H9 (cell line): ENCODE results near the gene MACROH2A1. TPM values are rescaled to one million over a fixed set of nuclear protein-coding genes. Genes with fewer than 3 reads are reported as not detected.

Source experiments
- DNase-seq: peaks from one replicate; pipeline ENCODE4 v3.0.0-alpha.2; 2017
- H2AFZ ChIP-seq: one replicate; pipeline ENCODE4 v1.6.1; 2013; ENCODE audit warnings: mild to moderate bottlenecking, low read length, control low read depth, moderate library complexity
- H2AK5ac ChIP-seq: 2 replicates; pipeline ENCODE4 v1.6.1; 2013; ENCODE audit warnings: low read length, control low read depth, mixed read lengths; ENCODE audit not compliant: insufficient read length
- H2BK120ac ChIP-seq: one replicate; pipeline ENCODE4 v1.6.1; 2013; ENCODE audit warnings: low read depth, mild to moderate bottlenecking, low read length, control low read depth, inconsistent platforms; ENCODE audit not compliant: poor library complexity, severe bottlenecking
- H2BK12ac ChIP-seq: 2 replicates; pipeline ENCODE4 v1.6.1; 2013; ENCODE audit warnings: low read length, control low read depth, mixed read lengths, low read depth; ENCODE audit not compliant: insufficient read length
- H2BK15ac ChIP-seq: 2 replicates; pipeline ENCODE4 v1.6.1; 2013; ENCODE audit warnings: low read depth, low read length, control low read depth
- H2BK20ac ChIP-seq: one replicate; pipeline ENCODE4 v1.6.1; 2013; ENCODE audit warnings: low read depth, mild to moderate bottlenecking, low read length, control low read depth, inconsistent platforms; ENCODE audit not compliant: poor library complexity, severe bottlenecking
- H2BK5ac ChIP-seq: 2 replicates; pipeline ENCODE4 v1.6.1; 2013; ENCODE audit warnings: low read length, control low read depth, mixed read lengths; ENCODE audit not compliant: insufficient read length
- H3K14ac ChIP-seq: 2 replicates; pipeline ENCODE4 v1.6.1; 2013; ENCODE audit warnings: low read length, control low read depth; ENCODE audit not compliant: insufficient read depth
- H3K18ac ChIP-seq: 2 replicates; pipeline ENCODE4 v1.6.1; 2013; ENCODE audit warnings: low read depth, mild to moderate bottlenecking, mixed read lengths, low read length, control low read depth; ENCODE audit not compliant: insufficient read length
- H3K23ac ChIP-seq: 2 replicates; pipeline ENCODE4 v1.6.1; 2013; ENCODE audit warnings: low read length, control low read depth, mixed read lengths, low read depth; ENCODE audit not compliant: insufficient read length
- H3K23me2 ChIP-seq: 2 replicates; pipeline ENCODE4 v1.6.1; 2013; ENCODE audit warnings: low read depth, mild to moderate bottlenecking, mixed read lengths, low read length, control low read depth; ENCODE audit not compliant: insufficient read length, poor library complexity, severe bottlenecking
- H3K27ac ChIP-seq: 2 replicates; pipeline ENCODE4 v1.5.1; 2013; ENCODE audit warnings: low read length, control low read depth, mixed read lengths, low read depth; ENCODE audit not compliant: insufficient read length
- H3K27me3 ChIP-seq: 2 replicates; pipeline ENCODE4 v1.6.1; 2013; ENCODE audit warnings: low read length, control low read depth, inconsistent platforms; ENCODE audit not compliant: insufficient read depth
- H3K4ac ChIP-seq: 2 replicates; pipeline ENCODE4 v1.6.1; 2013; ENCODE audit warnings: low read depth, mild to moderate bottlenecking, control low read depth, inconsistent platforms, low read length, moderate library complexity
- H3K4me1 ChIP-seq: 2 replicates; pipeline ENCODE4 v1.6.1; 2013; ENCODE audit warnings: low read length, control low read depth, inconsistent platforms; ENCODE audit not compliant: insufficient read depth
- H3K4me2 ChIP-seq: 2 replicates; pipeline ENCODE4 v1.6.1; 2013; ENCODE audit warnings: low read length, control low read depth, mixed read lengths; ENCODE audit not compliant: insufficient read length, insufficient read depth
- H3K56ac ChIP-seq: 2 replicates; pipeline ENCODE4 v1.6.1; 2013; ENCODE audit warnings: low read depth, mild to moderate bottlenecking, mixed read lengths, low read length, control low read depth; ENCODE audit not compliant: insufficient read length
- H3K79me1 ChIP-seq: 2 replicates; pipeline ENCODE4 v1.6.1; 2013; ENCODE audit warnings: low read depth, mild to moderate bottlenecking, moderate library complexity, low read length, control low read depth, inconsistent platforms; ENCODE audit not compliant: insufficient read depth, poor library complexity, severe bottlenecking
- H3K79me2 ChIP-seq: 2 replicates; pipeline ENCODE4 v1.6.1; 2013; ENCODE audit warnings: low read length, control low read depth, inconsistent platforms; ENCODE audit not compliant: insufficient read depth
- H3K9ac ChIP-seq: 2 replicates; pipeline ENCODE4 v1.6.1; 2013; ENCODE audit warnings: low read length, control low read depth, mixed read lengths; ENCODE audit not compliant: insufficient read length; ENCODE audit errors: extremely low read depth
- H3K9me3 ChIP-seq: one replicate; pipeline ENCODE4 v1.6.1; 2013; ENCODE audit warnings: low read depth, low read length, inconsistent platforms; ENCODE audit not compliant: control insufficient read depth
- H3T11ph ChIP-seq: one replicate; pipeline ENCODE4 v1.6.1; 2013; ENCODE audit warnings: mild to moderate bottlenecking, low read length, control low read depth, inconsistent platforms
- H4K20me1 ChIP-seq: one replicate; pipeline ENCODE4 v1.6.1; 2013; ENCODE audit not compliant: control insufficient read depth, insufficient read length, insufficient read depth
- H4K5ac ChIP-seq: 2 replicates; pipeline ENCODE4 v1.6.1; 2013; ENCODE audit warnings: low read depth, mild to moderate bottlenecking, mixed read lengths, low read length, control low read depth; ENCODE audit not compliant: insufficient read length
- H4K8ac ChIP-seq: replicated peaks from 2 replicates; pipeline ENCODE4 v1.6.1; 2013; ENCODE audit warnings: low read length, control low read depth, mixed read lengths, low read depth; ENCODE audit not compliant: insufficient read length
- H4K91ac ChIP-seq: 2 replicates; pipeline ENCODE4 v1.6.1; 2013; ENCODE audit warnings: low read depth, mild to moderate bottlenecking, moderate library complexity, mixed read lengths, low read length, control low read depth; ENCODE audit not compliant: insufficient read length
- H3K27ac Mint-ChIP-seq, 3 experiments: 2 replicates in 2 of 3; 3 replicates in 1 of 3; pipeline ENCODE4 v1.8.0; 2020 to 2021; ENCODE audit warnings: mixed read lengths in 3 of 3, mild to moderate bottlenecking in 1 of 3, moderate library complexity in 1 of 3
- H3K27me3 Mint-ChIP-seq: 2 replicates; pipeline ENCODE4 v1.8.0; 2021; ENCODE audit warnings: low read depth, mild to moderate bottlenecking, moderate library complexity, mixed read lengths
- H3K36me3 Mint-ChIP-seq, 3 experiments: 2 replicates in 2 of 3; 3 replicates in 1 of 3; pipeline ENCODE4 v1.8.0; 2020 to 2021; ENCODE audit warnings: low read depth in 3 of 3, mixed read lengths in 3 of 3; ENCODE audit not compliant: insufficient read depth in 1 of 3
- H3K4me1 Mint-ChIP-seq, 2 experiments: 2 replicates each; pipeline ENCODE4 v1.8.0; 2020; ENCODE audit warnings: mixed read lengths in 2 of 2
- H3K4me3 Mint-ChIP-seq, 2 experiments: 2 replicates in 1 of 2; 3 replicates in 1 of 2; pipeline ENCODE4 v1.8.0; 2020 to 2021; ENCODE audit warnings: mild to moderate bottlenecking in 2 of 2, mixed read lengths in 2 of 2, moderate library complexity in 1 of 2
- H3K9me3 Mint-ChIP-seq, 2 experiments: 2 replicates in 1 of 2; 3 replicates in 1 of 2; pipeline ENCODE4 v1.8.0; 2020; ENCODE audit warnings: mild to moderate bottlenecking in 2 of 2, mixed read lengths in 2 of 2, moderate library complexity in 1 of 2
- CTCF ChIP-seq: fragments of 200-600 bp; sonication (generic); conservative IDR thresholded peaks from 3 replicates; pipeline ENCODE4 v1.8.0; 2021; ENCODE audit warnings: antibody characterized with exemption, mild to moderate bottlenecking
- WGBS: extraction: QIAGEN DNeasy Blood & Tissue Kit; methylation state at CpG from one replicate; pipeline ENCODE4 v1.1.7; 2013; ENCODE audit warnings: missing lambda C conversion rate, low lambda C conversion rate, mixed read lengths; ENCODE audit not compliant: insufficient read length; ENCODE audit errors: extremely low coverage; 5-methylcytosine and 5-hydroxymethylcytosine counted together
- total RNA-seq: library from RNA; stranded (reverse); gene quantifications from 2 replicates; pipeline ENCODE4 v1.2.1, GENCODE V29; 2021

MACROH2A1 gene
- total RNA-seq, 1 experiment from 2014 or later, result 111 TPM

- Histone ChIP-seq H2BK5ac (no peak overlapping the region), H2BK20ac (no peak overlapping the region), H3K18ac (no peak overlapping the region), H3K23me2 (no peaks in the 10 kb centered on the region), H2BK12ac (no peak overlapping the region), H2BK120ac (no peak overlapping the region), H3K14ac (no peak overlapping the region), H3K79me2 (no peaks in the 10 kb centered on the region), H3K9me3 (no peaks in the 10 kb centered on the region), H2BK15ac (no peak overlapping the region), H2AFZ (no peak overlapping the region), H3K4me1 (no peaks in the 10 kb centered on the region), H4K20me1 (no peaks in the 10 kb centered on the region), H3K56ac (no peak overlapping the region), H3K79me1 (no peaks in the 10 kb centered on the region), H4K8ac (no peak overlapping the region), H4K5ac (no peak overlapping the region), H2AK5ac (no peak overlapping the region), H3K27ac (no peak overlapping the region), H3T11ph (no peak overlapping the region), H3K9ac (no peak overlapping the region), H3K27me3 (no peaks in the 10 kb centered on the region), H3K23ac (no peak overlapping the region), H3K4ac (no peak overlapping the region), H3K4me2 (no peak overlapping the region), H4K91ac (no peak overlapping the region)
- peak; percentile 14 for DNase-seq
- no peaks in the 10 kb centered on the region for H3K36me3 Mint-ChIP-seq
- peaks cover 22% of the 10 kb centered on the region for H3K27me3 Mint-ChIP-seq
- H3K4me3 Mint-ChIP-seq, result no peak overlapping the region
- no CpG with 5 or more reads among the region's 7 CpGs for WGBS
- H3K4me1 Mint-ChIP-seq, result peaks cover 3 to 10% of the 10 kb centered on the region in 2 experiments; a peak in 3 of 4 replicates
- no peak overlapping the region for H3K27ac Mint-ChIP-seq
- TF ChIP-seq CTCF, result no peak
- no peaks in the 10 kb centered on the region for H3K9me3 Mint-ChIP-seq
Measured at GRCh38 chr5:135437422-135437795, 38.4 kb upstream of the MACROH2A1 start.
